ENCODE results near the gene AEBP2.

GRCh38 chr12:19529951-19530636 lies 90.8 kb downstream of the AEBP2 start:
- TF ChIP-seq CTCF (IDR thresholded peaks at IDR 0.05; ENCODE audit: insufficient read depth, low read length, poor library complexity, severe bottlenecking) (no peak), EZH2phosphoT487 (conservative IDR thresholded peaks at IDR 0.05; ENCODE audit: low read length) (no peak)
